GM23338 (cell line): ENCODE data around the gene KCNAB1. TPM values are rescaled to one million over a fixed set of nuclear protein-coding genes. Genes with fewer than 3 reads are reported as not detected.

Experiments used
- ATAC-seq: fragments of 200-7000 bp; cut with Tn5 transposase; 3 replicates; pipeline ENCODE4 v1.9.1; 2020
- DNase-seq: peaks from one replicate; pipeline ENCODE4 v3.0.0-alpha.2; 2015; ENCODE audit warnings: low spot score
- H2AFZ ChIP-seq: fragments of 200-600 bp; sonication (generic); 2 replicates; pipeline ENCODE4 v1.8.0; 2016; ENCODE audit warnings: antibody characterized with exemption, mild to moderate bottlenecking, moderate library complexity
- H3F3A ChIP-seq: fragments of 200-600 bp; sonication (generic); replicated peaks from 2 replicates; pipeline ENCODE4 v1.8.0; 2017; ENCODE audit warnings: antibody characterized with exemption, mixed run types, low read depth
- H3K27ac ChIP-seq: fragments of 200-600 bp; sonication (generic); 2 replicates; pipeline ENCODE4 v1.6.1; 2016; ENCODE audit warnings: low read depth
- H3K27me3 ChIP-seq: fragments of 200-600 bp; sonication (generic); 2 replicates; pipeline ENCODE4 v1.8.0; 2016; ENCODE audit warnings: mild to moderate bottlenecking, mixed run types, moderate library complexity; ENCODE audit not compliant: insufficient read depth
- H3K36me3 ChIP-seq: fragments of 200-600 bp; sonication (generic); 2 replicates; pipeline ENCODE4 v1.8.0; 2016; ENCODE audit warnings: mild to moderate bottlenecking; ENCODE audit not compliant: insufficient read depth
- H3K4me1 ChIP-seq: fragments of 200-600 bp; sonication (generic); 2 replicates; pipeline ENCODE4 v1.8.0; 2016; ENCODE audit warnings: mild to moderate bottlenecking, moderate library complexity; ENCODE audit not compliant: insufficient read depth
- H3K4me2 ChIP-seq: fragments of 200-600 bp; sonication (generic); 2 replicates; pipeline ENCODE4 v1.7.1; 2017; ENCODE audit warnings: mixed run types
- H3K4me3 ChIP-seq: fragments of 200-600 bp; sonication (generic); 2 replicates; pipeline ENCODE4 v1.6.1; 2016; ENCODE audit warnings: mixed run types
- H3K79me2 ChIP-seq: fragments of 200-600 bp; sonication (generic); replicated peaks from 2 replicates; pipeline ENCODE4 v1.8.0; 2017; ENCODE audit warnings: mild to moderate bottlenecking; ENCODE audit not compliant: insufficient read depth
- H3K9me2 ChIP-seq: fragments of 200-600 bp; sonication (generic); 2 replicates; pipeline ENCODE4 v1.8.0; 2017; ENCODE audit not compliant: insufficient read depth
- H4K20me1 ChIP-seq: fragments of 200-600 bp; sonication (generic); replicated peaks from 2 replicates; pipeline ENCODE4 v1.8.0; 2017; ENCODE audit warnings: mild to moderate bottlenecking; ENCODE audit not compliant: insufficient read depth
- H3K27ac Mint-ChIP-seq: 2 replicates; pipeline ENCODE4 v1.8.0; 2020; ENCODE audit warnings: inconsistent platforms, mild to moderate bottlenecking, moderate library complexity, mixed read lengths
- H3K27me3 Mint-ChIP-seq: 3 replicates; pipeline ENCODE4 v1.8.0; 2022; ENCODE audit warnings: low read depth, mild to moderate bottlenecking, moderate library complexity, mixed read lengths, inconsistent platforms; ENCODE audit not compliant: insufficient read depth, poor library complexity
- H3K36me3 Mint-ChIP-seq: 3 replicates; pipeline ENCODE4 v1.8.0; 2021; ENCODE audit warnings: low read depth, mild to moderate bottlenecking, inconsistent platforms, moderate library complexity, mixed read lengths
- H3K4me1 Mint-ChIP-seq: 3 replicates; pipeline ENCODE4 v1.8.0; 2020; ENCODE audit warnings: mild to moderate bottlenecking, inconsistent platforms, mixed read lengths
- H3K4me3 Mint-ChIP-seq: 3 replicates; pipeline ENCODE4 v1.8.0; 2021; ENCODE audit warnings: moderate library complexity, mild to moderate bottlenecking, inconsistent platforms, mixed read lengths
- H3K9me3 Mint-ChIP-seq: 3 replicates; pipeline ENCODE4 v1.8.0; 2020; ENCODE audit warnings: moderate library complexity, mild to moderate bottlenecking, inconsistent platforms, mixed read lengths
- CREB1 ChIP-seq: fragments of 250-450 bp; sonication (Bioruptor Pico); IDR thresholded peaks from 2 replicates; pipeline ENCODE4 v1.5.0; 2020; ENCODE audit warnings: low read depth, mild to moderate bottlenecking, moderate library complexity
- CTCF ChIP-seq, 2 experiments: fragments of 200-600 bp in 1 of 2; sonication (generic) in 1 of 2; conservative IDR thresholded peaks; 2 replicates each; pipeline versions ENCODE4 v1.5.1 to v1.6.1; 2016 to 2017; ENCODE audit warnings: antibody characterized with exemption in 2 of 2, low read depth in 2 of 2, mild to moderate bottlenecking in 2 of 2, moderate library complexity in 1 of 2
- ETS1 ChIP-seq: IDR thresholded peaks from 2 replicates; pipeline ENCODE4 v1.6.1; 2016; ENCODE audit warnings: antibody characterized with exemption
- EZH2 ChIP-seq: fragments of 200-600 bp; sonication (generic); IDR thresholded peaks from one replicate; pipeline ENCODE4 v1.8.0; 2017; ENCODE audit warnings: antibody characterized with exemption, mild to moderate bottlenecking, low read depth; ENCODE audit not compliant: unreplicated experiment
- EZH2phosphoT487 ChIP-seq: fragments of 200-600 bp; sonication (generic); IDR thresholded peaks from one replicate; pipeline ENCODE4 v1.8.1; 2018; ENCODE audit warnings: antibody characterized with exemption; ENCODE audit not compliant: unreplicated experiment
- JUNB ChIP-seq: IDR thresholded peaks from one replicate; pipeline ENCODE4 v1.6.1; 2016; ENCODE audit warnings: antibody characterized with exemption; ENCODE audit not compliant: unreplicated experiment
- NANOG ChIP-seq: IDR thresholded peaks from 2 replicates; pipeline ENCODE4 v1.6.1; 2016; ENCODE audit warnings: antibody characterized with exemption, borderline replicate concordance
- POLR2AphosphoS5 ChIP-seq: IDR thresholded peaks from 2 replicates; pipeline ENCODE4 v1.6.1; 2016; ENCODE audit warnings: antibody characterized with exemption, low read depth
- REST ChIP-seq: IDR thresholded peaks from one replicate; pipeline ENCODE4 v1.6.1; 2018; ENCODE audit warnings: antibody characterized with exemption; ENCODE audit not compliant: unreplicated experiment
- STAT1 ChIP-seq: IDR thresholded peaks from one replicate; pipeline ENCODE4 v1.6.1; 2016; ENCODE audit warnings: antibody characterized with exemption; ENCODE audit not compliant: unreplicated experiment
- ZNF114 ChIP-seq: fragments of 250-450 bp; sonication (Bioruptor Pico); IDR thresholded peaks from 2 replicates; pipeline ENCODE4 v1.5.0; 2020; ENCODE audit warnings: mild to moderate bottlenecking, moderate library complexity
- ZNF462 ChIP-seq: fragments of 250-450 bp; sonication (Bioruptor Pico); IDR thresholded peaks from 2 replicates; pipeline ENCODE4 v1.5.0; 2020; ENCODE audit warnings: mild to moderate bottlenecking, moderate library complexity
- polyA plus RNA-seq: library from polyadenylated mRNA; unstranded; fragments of >200 nt; fragmentation: Nextera tagmentation; extraction: Ambion mirVana; gene quantifications from 2 replicates; pipeline ENCODE4 v1.2.1, GENCODE V29; 2016
- total RNA-seq: library from RNA; depleted of rRNA; stranded (reverse); fragments of >200 nt; shearing (Covaris generic); gene quantifications from 2 replicates; pipeline ENCODE4 v1.2.3, GENCODE V29; 2014

Gene KCNAB1
- total and polyA plus RNA-seq, 2 experiments from 2014 or later = 0.69 to 2.6 TPM

GRCh38 chr3:156516961-156517360, 396.6 kb downstream of the KCNAB1 start:
- Mint-ChIP-seq H3K27me3 (no peaks in the 10 kb centered on the region), H3K4me3 (no peak overlapping the region), H3K9me3 (no peaks in the 10 kb centered on the region), H3K36me3 (no peaks in the 10 kb centered on the region), H3K27ac (no peak overlapping the region), H3K4me1 (peaks cover 22% of the 10 kb centered on the region; the same call in 2 of the 3 replicates)
- TF ChIP-seq ETS1 = no peak
- TF ChIP-seq NANOG = no peak
- no peak for TF ChIP-seq REST
- TF ChIP-seq EZH2phosphoT487 = no peak
- TF ChIP-seq STAT1 = no peak
- no peak for TF ChIP-seq ZNF114 (CRISPR knock-in tag)
- no peak for TF ChIP-seq ZNF462 (CRISPR knock-in tag)
- no peak for TF ChIP-seq JUNB
- TF ChIP-seq POLR2AphosphoS5 = no peak
- no peak for TF ChIP-seq CREB1
- TF ChIP-seq CTCF (conservative IDR thresholded peaks at IDR 0.05; ENCODE audit: low read depth in 2 of 2) = no peak
- no peak for TF ChIP-seq EZH2
- H2AFZ ChIP-seq = no peak overlapping the region
- no peaks in the 10 kb centered on the region for H3K79me2 ChIP-seq
- no peaks in the 10 kb centered on the region for H3K27me3 ChIP-seq
- peaks cover 33% of the 10 kb centered on the region for H3K4me1 ChIP-seq
- no peak for ATAC-seq
- no peak overlapping the region for H3K4me3 ChIP-seq
- H3K36me3 ChIP-seq = no peaks in the 10 kb centered on the region
- H4K20me1 ChIP-seq = no peaks in the 10 kb centered on the region
- H3F3A ChIP-seq = no peaks in the 10 kb centered on the region
- H3K4me2 ChIP-seq = no peak overlapping the region
- no peak for DNase-seq
- H3K27ac ChIP-seq = no peak overlapping the region
- H3K9me2 ChIP-seq = 0 out of 2 replicates have a peak, but pooled peaks cover 3% of the 10 kb centered on the region
